Liver (tissue), 9 donors: Measurements from ENCODE around the gene RPL36AL. TPM values are rescaled to one million over a fixed set of nuclear protein-coding genes. Genes with fewer than 3 reads are reported as not detected.

ENCODE experiments used
- DNase-seq: peaks from one replicate; pipeline ENCODE4 v3.0.0-alpha.2; 2017; ENCODE audit warnings: low spot score
- H3K27ac ChIP-seq, 2 donors: one replicate each; pipeline ENCODE4 v1.7.0; 2013; ENCODE audit warnings: inconsistent platforms in 2 of 2, low read length in 2 of 2, control low read depth in 1 of 2, low read depth in 1 of 2, mild to moderate bottlenecking in 1 of 2
- H3K27me3 ChIP-seq, 4 donors: one replicate each; pipeline versions ENCODE4 v1.6.1 to v1.7.0; 2013; ENCODE audit warnings: low read length in 3 of 4, inconsistent platforms in 1 of 4, mild to moderate bottlenecking in 1 of 4, moderate library complexity in 1 of 4; ENCODE audit not compliant: control insufficient read depth in 4 of 4, insufficient read depth in 4 of 4
- H3K36me3 ChIP-seq, 4 donors: one replicate each; pipeline versions ENCODE4 v1.6.1 to v1.7.0; 2013; ENCODE audit warnings: low read length in 3 of 4, mild to moderate bottlenecking in 3 of 4, low read depth in 1 of 4, moderate library complexity in 1 of 4; ENCODE audit not compliant: control insufficient read depth in 4 of 4, insufficient read depth in 3 of 4
- H3K4me1 ChIP-seq, 4 donors: one replicate each; pipeline versions ENCODE4 v1.6.1 to v1.7.0; 2013; ENCODE audit warnings: low read length in 3 of 4, mild to moderate bottlenecking in 3 of 4, moderate library complexity in 1 of 4; ENCODE audit not compliant: control insufficient read depth in 4 of 4, insufficient read depth in 4 of 4
- H3K4me3 ChIP-seq, 3 donors: one replicate each; pipeline versions ENCODE4 v1.6.1 to v1.7.0; 2013; ENCODE audit warnings: low read length in 3 of 3, control low read depth in 1 of 3, low read depth in 1 of 3, mild to moderate bottlenecking in 1 of 3
- H3K9ac ChIP-seq, 2 donors: one replicate each; pipeline ENCODE4 v1.7.0; 2013; ENCODE audit warnings: low read length in 2 of 2, mild to moderate bottlenecking in 2 of 2, moderate library complexity in 2 of 2, control low read depth in 1 of 2, low read depth in 1 of 2
- H3K9me3 ChIP-seq, 4 donors: one replicate each; pipeline versions ENCODE4 v1.6.1 to v1.7.0; 2013; ENCODE audit warnings: low read length in 3 of 4; ENCODE audit not compliant: control insufficient read depth in 4 of 4
- ATF3 ChIP-seq: IDR thresholded peaks from 2 replicates; pipeline ENCODE4 v1.6.1; 2016; ENCODE audit warnings: antibody characterized with exemption
- CTCF ChIP-seq: fragments of 150-350 bp; IDR thresholded peaks from 2 replicates; pipeline ENCODE4 v1.5.1; 2017; ENCODE audit warnings: improper control_type of control experiment, low read depth, low read length; ENCODE audit not compliant: missing input control
- EGR1 ChIP-seq, 2 donors: IDR thresholded peaks; 2 replicates each; pipeline ENCODE4 v1.6.1; 2016 to 2018; ENCODE audit warnings: antibody characterized with exemption in 2 of 2, low read depth in 2 of 2
- FOXA1 ChIP-seq: IDR thresholded peaks from 2 replicates; pipeline ENCODE4 v1.6.1; 2016; ENCODE audit warnings: antibody characterized with exemption
- FOXA2 ChIP-seq: IDR thresholded peaks from 2 replicates; pipeline ENCODE4 v1.6.1; 2016; ENCODE audit warnings: antibody characterized with exemption
- GABPA ChIP-seq, 2 donors: IDR thresholded peaks in 1 of 2; conservative IDR thresholded peaks in 1 of 2; 2 replicates each; pipeline ENCODE4 v1.6.1; 2016; ENCODE audit warnings: antibody characterized with exemption in 2 of 2, mild to moderate bottlenecking in 1 of 2, moderate library complexity in 1 of 2
- HNF4A ChIP-seq, 2 donors: conservative IDR thresholded peaks; 2 replicates each; pipeline ENCODE4 v1.6.1; 2016; ENCODE audit warnings: antibody characterized with exemption in 2 of 2, mild to moderate bottlenecking in 2 of 2
- HNF4G ChIP-seq: IDR thresholded peaks from 2 replicates; pipeline ENCODE4 v1.6.1; 2016; ENCODE audit warnings: antibody characterized with exemption
- JUND ChIP-seq, 2 donors: IDR thresholded peaks; 2 replicates each; pipeline ENCODE4 v1.6.1; 2016; ENCODE audit warnings: antibody characterized with exemption in 2 of 2
- MAX ChIP-seq: IDR thresholded peaks from 2 replicates; pipeline ENCODE4 v1.6.1; 2016; ENCODE audit warnings: antibody characterized with exemption
- NR2F2 ChIP-seq: IDR thresholded peaks from 2 replicates; pipeline ENCODE4 v1.6.1; 2016; ENCODE audit warnings: antibody characterized with exemption
- RAD21 ChIP-seq, 2 donors: IDR thresholded peaks; 2 replicates each; pipeline ENCODE4 v1.6.1; 2016; ENCODE audit warnings: antibody characterized with exemption in 2 of 2, mild to moderate bottlenecking in 2 of 2
- REST ChIP-seq: IDR thresholded peaks from 2 replicates; pipeline ENCODE4 v1.6.1; 2016; ENCODE audit warnings: antibody characterized with exemption, mild to moderate bottlenecking
- RXRA ChIP-seq, 2 donors: IDR thresholded peaks; 2 replicates each; pipeline ENCODE4 v1.6.1; 2017 to 2018; ENCODE audit warnings: antibody characterized with exemption in 2 of 2, mild to moderate bottlenecking in 1 of 2
- SP1 ChIP-seq: IDR thresholded peaks from 2 replicates; pipeline ENCODE4 v1.6.1; 2018; ENCODE audit warnings: antibody characterized with exemption, mild to moderate bottlenecking
- TAF1 ChIP-seq: conservative IDR thresholded peaks from 2 replicates; pipeline ENCODE4 v1.6.1; 2016; ENCODE audit warnings: antibody characterized with exemption, mild to moderate bottlenecking
- YY1 ChIP-seq: IDR thresholded peaks from 2 replicates; pipeline ENCODE4 v1.6.1; 2016; ENCODE audit warnings: antibody characterized with exemption, mild to moderate bottlenecking
- ZBTB33 ChIP-seq: IDR thresholded peaks from 2 replicates; pipeline ENCODE4 v1.6.1; 2016; ENCODE audit warnings: antibody characterized with exemption
- WGBS: extraction: QIAGEN DNeasy Blood & Tissue Kit; methylation state at CpG from one replicate; pipeline ENCODE4 v1.1.7; 2013; 5-methylcytosine and 5-hydroxymethylcytosine counted together
- polyA plus RNA-seq, 2 donors: library from polyadenylated mRNA; stranded (reverse) in 1 of 2; unstranded in 1 of 2; fragments of 200-250 nt in 1 of 2; fragments of >200 nt in 1 of 2; fragmentation: Nextera tagmentation in 1 of 2; extraction: Ambion mirVana in 1 of 2; gene quantifications; one replicate each; pipeline versions ENCODE4 v1.2.1 to v1.2.3, GENCODE V29; 2013 to 2015
- total RNA-seq, 2 donors: library from RNA; depleted of rRNA; stranded (reverse); fragments of >200 nt; gene quantifications; one replicate each; pipeline ENCODE4 v1.2.3, GENCODE V29; 2014
- donor health status: healthy.
- donor health status: healthy.
- donor health status: healthy.
- donor health status: healthy.
- donor health status: healthy.

Gene RPL36AL
- total and polyA plus RNA-seq, 4 donors, result 110 to 268 (median 148) TPM

- H3K27ac ChIP-seq, result no peak overlapping the region
- TF ChIP-seq JUND (IDR thresholded peaks at IDR 0.05), result no peak
- TF ChIP-seq FOXA2, result no peak
- TF ChIP-seq GABPA (IDR thresholded peaks at IDR 0.05 in 1 of 2, conservative IDR thresholded peaks at IDR 0.05 in 1 of 2), result no peak
- no peak for TF ChIP-seq NR2F2
- H3K9ac ChIP-seq, result no peak overlapping the region
- H3K4me3 ChIP-seq, result no peak overlapping the region
- no peaks in the 10 kb centered on the region for H3K9me3 ChIP-seq
- DNase-seq, result no peak
- no peaks in the 10 kb centered on the region for H3K27me3 ChIP-seq
- H3K4me1 ChIP-seq, result peaks cover 3 to 16% (median 6%) of the 10 kb centered on the region in 4 donors
- peaks cover 3 to 31% (median 26%) of the 10 kb centered on the region in 4 donors for H3K36me3 ChIP-seq
- WGBS, result 92% methylated on average over 2 of the region's 2 CpGs
Measured at GRCh38 chr14:49579841-49580240, 40.6 kb downstream of the RPL36AL start.

- Histone ChIP-seq H3K9ac (no peak overlapping the region), H3K4me3 (no peak overlapping the region), H3K27me3 (no peaks in the 10 kb centered on the region), H3K27ac (no peak overlapping the region), H3K4me1 (peaks cover 0 to 9% (median under 1%) of the 10 kb centered on the region in 4 donors), H3K36me3 (peaks cover under 1 to 22% (median 17%) of the 10 kb centered on the region in 4 donors), H3K9me3 (no peaks in the 10 kb centered on the region)
- DNase-seq, result no peak
- 98% methylated on average over 1 of the region's 1 CpG for WGBS
- TF ChIP-seq HNF4G (no peak), YY1 (no peak), HNF4A (conservative IDR thresholded peaks at IDR 0.05) (no peak), RXRA (IDR thresholded peaks at IDR 0.05) (no peak), ZBTB33 (no peak), TAF1 (no peak)
Measured at GRCh38 chr14:49578141-49578540, 42.3 kb downstream of the RPL36AL start.

GRCh38 chr14:49574038-49574437, 46.4 kb downstream of the RPL36AL start:
- 71% methylated on average over 5 of the region's 5 CpGs for WGBS
- Histone ChIP-seq H3K4me3 (no peak overlapping the region), H3K9ac (no peak overlapping the region), H3K4me1 (peaks cover 0 to 4% (median 0%) of the 10 kb centered on the region in 4 donors), H3K9me3 (no peaks in the 10 kb centered on the region), H3K27me3 (no peaks in the 10 kb centered on the region), H3K27ac (no peak overlapping the region), H3K36me3 (peaks cover 0 to 10% (median 9%) of the 10 kb centered on the region in 4 donors)
- no peak for DNase-seq
- TF ChIP-seq FOXA1, result no peak
- TF ChIP-seq RAD21 (IDR thresholded peaks at IDR 0.05), result no peak
- TF ChIP-seq REST, result no peak
- TF ChIP-seq ATF3, result no peak
- TF ChIP-seq ZBTB33, result no peak
- no peak for TF ChIP-seq YY1
- no peak for TF ChIP-seq JUND (IDR thresholded peaks at IDR 0.05)
- no peak for TF ChIP-seq FOXA2
- TF ChIP-seq EGR1 (IDR thresholded peaks at IDR 0.05; ENCODE audit: low read depth in 2 of 2), result no peak
- TF ChIP-seq NR2F2, result no peak
- TF ChIP-seq CTCF, result no peak
- no peak for TF ChIP-seq HNF4G
- no peak for TF ChIP-seq TAF1
- no peak for TF ChIP-seq MAX
- no peak for TF ChIP-seq GABPA (IDR thresholded peaks at IDR 0.05 in 1 of 2, conservative IDR thresholded peaks at IDR 0.05 in 1 of 2)
- TF ChIP-seq RXRA (IDR thresholded peaks at IDR 0.05), result no peak
- no peak for TF ChIP-seq SP1
